Urothelium cell line (cell line): Measurements from ENCODE around the gene CKAP4.

ENCODE experiments used
- DNase-seq: peaks from one replicate; pipeline ENCODE4 v3.0.0; 2011; ENCODE audit warnings: low spot score, mixed read lengths
- FAIRE-seq: peaks from 2 replicates; lab custom pipeline; 2011; peaks lifted over from hg19 to GRCh38; lab: Jason Lieb, UNC

CKAP4 gene

DNA sequence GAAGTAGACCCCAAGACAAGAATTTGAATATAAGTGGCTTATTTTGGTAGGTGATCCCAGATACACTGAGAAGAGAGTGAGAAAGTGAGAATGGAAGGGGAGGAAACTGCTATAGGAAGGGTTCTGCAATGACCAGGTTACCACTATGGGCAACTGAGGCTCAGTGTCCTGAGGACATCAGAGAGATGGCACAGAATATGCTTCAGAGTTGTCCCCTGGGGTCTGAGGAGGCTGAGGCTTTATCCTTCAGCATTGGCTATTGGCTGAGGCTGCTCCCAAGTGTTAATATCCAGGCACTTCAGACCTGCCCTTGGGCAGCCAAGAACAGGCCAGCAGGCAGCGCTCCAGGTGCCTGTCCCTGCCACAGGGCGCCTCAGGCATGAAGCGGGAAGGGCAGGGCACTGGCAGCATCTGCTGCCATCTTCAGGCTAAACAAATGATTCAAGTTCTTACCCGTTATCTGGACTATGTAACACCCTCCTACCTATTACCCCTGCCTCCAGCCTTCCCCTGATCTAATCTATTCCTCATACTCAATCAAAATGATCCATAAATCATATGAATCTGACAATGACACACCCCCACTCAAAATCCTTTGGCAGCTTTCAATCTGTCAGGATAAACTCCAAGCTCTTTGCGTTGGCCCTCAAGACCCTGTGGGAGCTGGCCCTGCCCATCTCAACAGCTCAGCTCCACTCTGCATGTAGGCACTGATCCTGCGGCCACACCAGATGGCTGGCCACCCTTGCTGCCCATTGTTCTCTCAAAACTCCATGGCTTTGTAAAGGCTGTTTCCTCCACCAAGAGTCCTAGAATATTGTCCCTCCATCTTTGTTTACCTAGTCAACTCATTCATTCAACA, 42.4 kb downstream of the CKAP4 start:
- FAIRE-seq, result no peak
- DNase-seq, result peak; percentile 8

DNA sequence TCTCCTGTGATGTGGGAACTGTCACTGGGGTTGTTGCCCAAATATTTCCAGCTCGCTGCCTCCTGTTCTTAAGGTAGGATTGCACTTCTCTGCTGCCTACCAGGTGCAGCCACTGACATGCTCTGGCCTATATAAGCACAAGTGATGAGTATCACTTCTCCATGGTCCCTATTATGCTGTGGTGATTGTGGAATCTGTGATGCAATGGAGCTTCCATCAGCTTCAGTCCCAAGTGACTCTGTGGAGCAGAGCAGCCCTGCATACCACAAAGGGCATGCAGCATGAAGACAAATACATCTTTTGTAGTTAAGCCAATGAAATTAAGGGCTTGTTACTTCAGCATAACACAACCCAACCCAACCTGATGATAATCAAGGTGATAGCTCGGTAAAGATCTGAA, 43.5 kb downstream of the CKAP4 start:
- DNase-seq (no peak), FAIRE-seq (no peak)

DNA sequence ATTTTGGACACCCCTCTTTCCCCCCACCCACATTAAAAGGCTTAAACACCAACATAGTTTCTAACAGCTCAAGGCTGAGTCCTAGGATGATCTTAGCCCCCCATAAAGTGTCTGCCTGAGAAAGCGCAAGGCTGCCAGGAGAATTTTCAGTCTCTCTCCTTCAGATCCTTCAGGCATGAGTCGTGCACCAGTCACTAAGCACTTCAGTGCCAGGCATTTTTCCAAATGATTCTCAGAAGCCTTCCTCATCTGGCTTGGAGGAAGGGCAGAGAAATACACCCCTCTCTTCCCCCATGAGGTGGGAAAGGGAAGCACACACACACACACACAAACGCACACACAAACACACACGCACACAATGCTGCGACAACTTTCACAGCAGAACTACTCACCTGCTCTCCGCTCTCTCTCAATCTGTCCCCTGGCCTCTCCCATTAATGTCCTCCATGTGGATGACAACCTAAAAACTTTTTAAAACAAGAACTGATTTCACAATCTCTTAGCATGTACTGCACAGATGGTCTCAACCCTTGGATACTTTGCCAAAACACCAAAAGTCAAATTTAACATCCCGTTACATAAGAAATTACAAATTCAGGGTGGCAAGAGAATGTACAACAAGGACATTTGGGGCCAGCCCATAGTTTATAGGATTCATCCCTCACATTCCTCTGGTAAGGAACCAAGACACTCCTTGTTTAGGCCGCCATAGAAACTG, 49.8 kb downstream of the CKAP4 start:
- FAIRE-seq (no peak), DNase-seq (no peak)

GRCh38 chr12:106195621-106196027, 52.2 kb downstream of the CKAP4 start:
- no peak for FAIRE-seq
- DNase-seq, result no peak

GRCh38 chr12:106194351-106194750, 53.5 kb downstream of the CKAP4 start:
- FAIRE-seq, result no peak
- no peak for DNase-seq

DNA sequence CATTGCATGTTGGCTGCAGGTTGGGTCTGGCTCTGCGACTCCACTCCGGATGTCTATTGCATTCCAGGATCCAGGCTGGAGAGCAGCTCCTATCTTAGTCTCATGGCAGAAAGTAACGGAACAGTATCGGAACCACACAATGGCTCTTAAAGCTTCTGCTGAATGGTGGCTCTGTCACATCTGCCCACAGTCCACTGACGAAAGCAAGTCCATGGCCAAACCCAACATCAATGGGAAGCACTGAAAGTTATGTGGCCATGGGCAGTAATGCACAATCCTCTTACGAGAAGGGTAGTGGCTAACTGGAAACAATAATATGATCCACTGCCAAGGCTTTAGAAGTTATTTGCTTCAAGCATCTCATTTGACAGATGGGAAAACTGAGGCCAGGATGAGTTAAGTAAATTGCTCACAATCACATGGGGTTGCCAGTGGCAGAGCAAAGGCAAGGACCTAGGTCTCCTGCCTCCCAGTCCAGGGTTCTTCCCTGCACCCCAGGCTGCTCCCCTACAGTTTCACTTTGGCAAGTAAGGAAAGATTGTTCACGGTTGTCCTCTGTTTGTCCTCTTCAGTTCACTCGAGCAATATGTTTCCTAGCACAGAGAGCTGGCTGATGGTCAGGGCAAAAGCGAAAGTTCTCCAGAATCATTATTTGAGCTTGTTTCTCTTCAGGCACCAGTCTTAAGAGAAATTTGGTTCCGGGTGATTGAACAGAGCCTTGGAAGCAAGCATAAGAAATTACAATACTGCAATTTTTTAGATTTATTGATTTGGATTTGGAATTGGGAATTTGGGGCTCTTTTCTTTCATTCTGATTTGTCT, 54.2 kb downstream of the CKAP4 start:
- DNase-seq (no peak), FAIRE-seq (no peak)

DNA sequence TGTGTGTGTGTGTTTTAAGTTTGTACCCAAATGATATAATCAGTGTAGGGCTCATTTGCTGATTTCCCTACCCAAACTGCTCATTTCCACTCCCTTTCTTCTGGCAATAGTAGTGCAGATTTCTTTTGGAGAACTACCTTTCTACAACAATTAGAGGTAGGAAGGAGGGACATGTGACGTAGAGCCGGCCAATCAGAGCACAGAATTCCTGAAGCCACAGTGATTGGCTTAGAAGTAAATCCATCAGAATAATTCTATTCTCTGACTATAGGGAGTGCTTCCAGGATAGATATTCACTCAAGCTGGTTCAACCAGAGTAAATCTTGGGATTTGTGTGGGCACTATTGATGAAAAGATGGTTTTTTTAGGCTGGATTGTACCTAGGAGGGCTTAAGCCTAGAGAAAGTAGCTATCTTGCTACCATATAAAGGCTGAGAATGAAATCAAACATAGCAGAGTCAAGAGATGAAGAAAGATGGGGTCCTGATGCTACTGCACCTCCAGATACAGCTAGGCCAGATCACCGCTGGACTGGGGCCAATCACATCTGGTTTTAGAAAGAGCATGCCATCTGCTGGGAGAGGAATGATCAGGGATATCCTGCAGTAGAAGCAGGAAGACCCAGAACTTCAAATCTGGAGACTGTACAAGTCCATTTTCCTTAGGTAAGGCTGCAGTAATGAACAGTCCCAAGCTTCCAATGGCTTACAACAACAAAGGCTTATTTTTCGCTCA, 55.0 kb downstream of the CKAP4 start:
- FAIRE-seq, result no peak
- no peak for DNase-seq

GRCh38 chr12:106190581-106190980, 57.2 kb downstream of the CKAP4 start:
- FAIRE-seq, result no peak

DNA sequence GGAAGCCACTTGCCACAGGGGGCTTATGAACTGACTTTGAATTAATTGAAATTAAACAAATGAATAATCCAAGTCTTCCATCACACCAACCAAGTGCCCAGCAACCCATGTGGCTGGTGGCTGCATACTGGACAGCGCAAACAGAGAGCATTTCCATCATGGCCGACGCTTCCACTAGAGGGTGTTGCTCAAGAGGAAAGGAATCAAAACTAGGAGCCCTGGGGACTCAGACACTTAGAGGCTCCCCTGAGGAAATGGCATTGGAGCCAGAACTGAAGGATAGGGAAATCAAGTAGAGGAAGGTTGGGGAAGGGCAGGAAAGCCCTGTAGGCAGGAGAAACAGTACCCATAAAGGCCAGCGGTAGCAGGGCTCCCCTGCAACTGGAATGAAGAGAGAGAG, 58.5 kb downstream of the CKAP4 start:
- FAIRE-seq (no peak), DNase-seq (no peak)

More at GRCh38 chr12:106190581-106190980, 57.2 kb downstream of the CKAP4 start:
- DNase-seq, result no peak

GRCh38 chr12:106188256-106188655, 59.6 kb downstream of the CKAP4 start:
- DNase-seq (no peak), FAIRE-seq (no peak)
